A172 (cell line): ENCODE results near the gene CDC42BPA. TPM values are rescaled to one million over a fixed set of nuclear protein-coding genes. Genes with fewer than 3 reads are reported as not detected.
A peak's percentile ranks its signal among the peaks of the same experiment; 100 is the strongest.

Experiments used
- DNase-seq: peaks from one replicate; pipeline ENCODE4 v3.0.0-alpha.2; 2015; ENCODE audit warnings: low spot score
- total RNA-seq: library from RNA; depleted of rRNA; stranded (reverse); fragments of >200 nt; shearing (Covaris generic); gene quantifications from 2 replicates; pipeline ENCODE4 v1.2.3, GENCODE V29; 2014

The CDC42BPA gene
- total RNA-seq, 1 experiment from 2014 or later: 36.9 TPM

DNA sequence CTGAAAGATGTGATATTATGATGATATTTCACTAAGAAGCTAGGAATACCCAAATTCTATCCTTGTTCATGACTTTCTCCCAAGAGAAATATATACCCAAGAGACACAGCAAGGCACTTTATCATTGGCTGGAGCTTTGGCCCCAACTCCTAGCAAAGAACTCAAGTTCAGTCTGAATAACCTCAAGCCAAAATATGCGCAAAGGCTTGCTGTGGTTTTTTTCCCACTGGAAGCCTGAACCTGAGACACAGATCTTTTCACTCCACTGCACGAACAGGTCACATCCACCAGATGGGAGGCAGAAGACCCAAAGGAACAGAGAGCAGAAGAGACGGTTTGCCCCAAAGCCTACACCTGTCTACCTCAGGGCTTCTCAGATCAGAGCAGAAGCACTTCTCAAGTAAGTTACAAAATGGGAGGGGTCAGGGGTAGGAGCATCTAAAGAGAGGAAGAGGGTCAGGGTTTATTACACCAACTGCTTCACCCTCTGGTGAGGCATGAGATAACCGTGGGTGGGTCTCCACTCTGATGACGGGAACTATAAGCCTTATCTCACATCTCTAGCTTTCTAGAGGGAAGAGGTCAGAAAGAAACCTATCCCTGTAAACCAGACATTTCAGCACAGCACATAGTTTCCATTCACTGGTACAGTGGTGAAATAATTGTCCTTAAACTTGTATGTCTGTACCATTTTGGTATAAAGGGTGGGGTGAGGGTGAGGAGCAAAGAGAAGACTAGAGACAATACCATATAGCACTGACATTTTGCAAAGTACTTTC, 17.1 kb upstream of the CDC42BPA start:
- no peak for DNase-seq

DNA sequence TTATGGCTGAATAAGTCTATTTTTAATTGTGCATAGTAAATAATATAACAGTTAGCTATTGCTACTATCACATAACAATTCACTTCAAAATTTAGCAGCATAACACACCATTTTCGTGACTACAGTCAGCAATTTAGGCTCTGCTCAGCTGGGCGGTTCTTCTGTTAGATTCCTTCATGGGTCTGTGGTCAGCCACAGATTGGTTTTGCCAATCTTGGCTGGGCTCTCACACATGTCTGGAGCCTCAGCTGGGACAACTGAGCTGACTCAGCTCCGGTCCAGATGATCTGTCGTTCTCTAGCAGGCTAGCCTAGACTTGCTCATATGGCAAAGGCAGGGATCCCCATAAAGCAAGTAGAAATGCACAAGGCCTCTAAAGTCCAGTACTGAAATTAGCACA, 15.1 kb upstream of the CDC42BPA start:
- DNase-seq: peak; percentile 91

DNA sequence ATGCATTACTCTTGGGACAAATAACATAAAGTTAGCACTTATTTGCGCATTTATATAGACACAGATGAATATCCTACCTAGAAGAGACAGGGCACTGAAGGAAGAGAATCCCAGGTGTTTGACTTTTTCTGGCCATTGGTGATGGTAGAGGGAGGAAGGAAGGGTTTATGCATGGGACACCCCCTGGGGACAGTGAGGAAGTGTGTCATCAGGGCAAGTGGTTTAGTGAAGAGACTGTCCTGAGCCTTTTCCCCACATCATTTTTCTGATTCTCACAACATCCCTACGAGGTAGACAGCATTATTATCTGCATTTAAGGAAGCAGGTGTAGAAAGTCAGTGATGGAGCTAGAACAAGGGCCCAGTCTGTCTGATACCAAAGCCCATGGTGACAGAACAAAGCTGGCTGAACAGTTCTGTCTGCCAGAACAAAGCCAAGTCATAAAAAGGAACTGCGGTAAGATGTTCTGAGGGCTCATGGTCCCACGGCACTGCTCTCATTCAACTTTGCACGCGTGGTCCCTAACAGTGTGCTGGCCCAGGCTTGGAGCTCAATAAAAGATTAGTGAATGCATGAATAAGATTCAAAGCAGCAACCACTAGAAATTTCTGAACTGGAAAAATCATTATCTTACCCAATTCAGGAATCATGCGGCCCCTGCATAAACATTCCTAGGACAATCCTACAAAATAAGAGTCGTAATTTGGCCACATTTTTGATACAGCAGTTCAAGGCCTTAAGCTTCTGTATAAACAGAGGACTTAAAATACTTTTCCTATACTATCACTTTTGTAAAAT, 12.2 kb upstream of the CDC42BPA start:
- no peak for DNase-seq

DNA sequence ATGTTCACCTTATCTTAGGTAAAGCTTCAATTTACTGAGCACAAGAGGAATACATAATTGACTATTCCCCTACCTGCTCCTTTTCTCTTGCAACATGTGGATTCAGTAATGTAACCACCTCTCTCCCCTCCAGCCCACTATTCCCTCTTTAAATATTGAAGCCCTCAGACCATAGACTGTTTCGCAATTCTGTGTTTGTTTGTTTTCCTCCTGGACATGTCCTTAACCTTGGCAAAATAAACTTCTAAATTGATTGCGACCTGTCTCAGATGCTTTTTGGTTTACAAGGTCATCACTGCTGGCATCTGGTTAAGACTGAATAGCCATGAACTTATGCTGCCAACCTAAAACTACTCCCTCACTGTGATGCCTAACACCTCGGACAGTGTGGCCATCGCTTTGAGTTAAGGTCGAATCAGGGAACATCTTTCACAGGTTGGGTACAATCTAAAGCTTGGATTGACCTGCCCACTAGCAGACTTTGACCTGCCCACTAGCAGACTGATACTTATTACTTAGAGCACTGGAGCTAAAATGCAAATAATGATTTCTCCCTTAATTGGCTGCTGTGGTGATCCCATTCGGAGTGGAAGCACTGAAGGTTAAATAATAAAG, 10.2 kb upstream of the CDC42BPA start:
- no peak for DNase-seq

DNA sequence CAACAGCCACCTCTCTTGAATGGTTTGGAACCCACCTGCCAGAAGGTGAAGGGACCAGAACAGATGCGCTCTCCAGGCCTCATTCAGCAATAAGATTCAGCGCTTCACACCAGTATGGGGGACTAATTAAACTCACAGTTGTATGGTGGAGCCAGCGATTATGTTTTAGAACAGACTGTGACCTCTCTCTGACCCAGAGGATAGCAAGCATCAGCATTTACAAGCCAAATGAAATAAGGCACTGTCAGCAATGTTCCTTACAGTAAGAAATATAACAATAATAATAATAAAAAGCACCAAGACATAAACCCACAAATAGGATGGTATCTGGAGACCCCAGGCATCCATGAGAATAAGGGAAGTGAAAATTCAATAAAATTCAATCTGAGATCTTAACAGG, 6.9 kb upstream of the CDC42BPA start:
- no peak for DNase-seq

DNA sequence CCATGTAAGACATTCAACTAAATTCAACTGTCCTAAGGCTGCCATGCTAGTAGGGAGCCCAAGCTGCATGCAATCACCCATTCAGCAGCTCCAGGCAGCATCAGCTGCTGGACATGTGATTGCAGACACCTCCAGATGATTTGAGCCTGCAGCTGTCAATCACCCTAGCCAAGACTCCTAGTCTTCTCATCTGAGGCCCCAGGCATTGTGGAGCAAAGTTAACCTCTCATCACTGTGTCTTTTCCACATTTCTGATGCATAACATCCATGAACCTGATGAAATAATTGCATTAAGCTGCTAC, 5.6 kb upstream of the CDC42BPA start:
- DNase-seq: no peak

DNA sequence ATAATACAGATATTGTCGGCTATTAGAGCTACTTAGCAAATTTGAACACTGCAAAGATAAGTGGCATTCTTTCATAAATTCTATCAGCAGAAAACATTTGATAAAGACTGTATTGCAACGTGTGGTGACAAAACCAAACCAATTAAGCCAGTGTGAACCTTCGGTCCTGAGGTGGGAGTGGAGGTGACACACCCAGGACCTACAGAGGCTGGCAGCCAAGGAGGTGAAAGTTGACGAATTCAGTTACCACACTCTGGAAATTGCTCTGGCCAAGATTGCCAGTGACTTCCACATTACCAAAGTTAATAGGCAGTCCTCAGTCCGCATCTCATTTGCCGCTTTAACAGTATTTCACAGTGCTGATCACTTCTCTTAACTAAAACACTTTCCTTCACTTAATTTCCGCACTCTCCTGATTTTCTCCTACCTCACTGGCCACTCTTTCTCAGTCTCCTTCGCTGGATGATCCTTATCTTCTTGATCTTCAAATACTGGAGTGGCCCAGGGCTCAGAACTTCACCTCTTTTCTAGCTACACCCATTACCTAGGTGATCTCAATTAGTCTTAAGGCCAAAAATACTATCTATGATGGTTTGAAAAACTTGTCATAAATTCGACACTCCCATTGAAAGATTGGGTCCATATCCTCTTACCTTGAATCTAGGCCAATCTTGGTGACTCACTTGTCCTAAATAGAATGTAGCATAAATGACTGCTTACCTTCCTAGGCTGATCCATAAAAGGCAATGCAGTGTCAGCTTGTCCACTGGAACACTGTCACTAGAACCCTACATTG, 5.1 kb upstream of the CDC42BPA start:
- no peak for DNase-seq

DNA sequence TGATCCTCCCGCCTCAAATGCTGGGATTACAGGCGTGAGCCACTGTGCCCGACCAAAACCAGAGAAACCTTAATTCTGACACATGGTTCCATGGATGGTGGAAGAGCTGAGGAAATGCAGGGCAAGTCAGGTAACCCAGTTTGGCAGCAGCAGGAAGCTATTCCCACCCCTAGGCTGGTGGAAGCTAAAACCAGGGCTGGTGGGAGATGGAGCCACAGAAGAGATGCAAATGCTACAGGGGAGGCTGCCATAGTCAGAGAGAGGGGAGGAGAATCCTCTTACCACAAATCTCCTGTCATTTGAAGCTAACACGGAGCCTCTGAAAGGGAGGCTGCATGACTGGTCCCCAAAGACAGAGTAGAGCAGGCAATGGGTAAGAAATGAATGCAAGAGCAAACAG, 4.1 kb upstream of the CDC42BPA start:
- no peak for DNase-seq

DNA sequence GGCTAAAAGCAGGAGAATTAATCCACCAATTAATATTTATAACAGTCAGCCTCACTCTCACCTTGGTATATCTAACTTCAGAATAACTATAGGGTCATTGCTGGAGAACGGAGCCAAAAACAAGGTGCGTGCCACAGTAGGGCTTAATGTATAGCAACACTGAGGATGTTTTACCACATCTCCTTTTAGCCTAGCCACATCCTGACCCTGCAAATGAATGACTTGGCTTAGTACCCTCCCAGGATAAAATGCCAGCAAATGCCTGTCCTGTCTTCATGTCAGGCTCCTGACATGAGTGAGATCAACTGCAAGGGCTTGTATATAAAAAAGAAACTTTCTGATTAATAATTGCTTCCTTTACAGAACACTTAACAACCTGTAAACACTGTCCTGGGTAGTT, 2.7 kb upstream of the CDC42BPA start:
- DNase-seq: no peak

DNA sequence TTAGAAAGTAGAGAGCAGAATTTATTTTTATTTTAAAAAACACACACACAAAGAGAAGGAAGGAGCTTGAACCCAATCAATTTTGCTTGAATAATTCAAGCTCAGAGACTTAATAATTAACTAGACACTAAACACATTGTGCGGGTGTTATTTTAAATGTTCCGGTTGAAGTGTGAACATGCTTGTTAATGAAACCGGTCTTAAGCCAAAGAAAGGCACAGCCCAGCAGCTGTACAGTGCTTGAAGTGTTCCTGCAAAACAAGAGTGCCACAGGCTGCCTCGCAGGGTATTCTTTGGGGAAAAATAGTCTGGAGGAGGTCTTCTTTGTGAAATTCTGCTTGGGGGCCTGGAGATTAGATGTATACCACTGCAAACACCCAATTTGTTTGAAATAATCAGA, 2.2 kb upstream of the CDC42BPA start:
- DNase-seq: no peak

DNA sequence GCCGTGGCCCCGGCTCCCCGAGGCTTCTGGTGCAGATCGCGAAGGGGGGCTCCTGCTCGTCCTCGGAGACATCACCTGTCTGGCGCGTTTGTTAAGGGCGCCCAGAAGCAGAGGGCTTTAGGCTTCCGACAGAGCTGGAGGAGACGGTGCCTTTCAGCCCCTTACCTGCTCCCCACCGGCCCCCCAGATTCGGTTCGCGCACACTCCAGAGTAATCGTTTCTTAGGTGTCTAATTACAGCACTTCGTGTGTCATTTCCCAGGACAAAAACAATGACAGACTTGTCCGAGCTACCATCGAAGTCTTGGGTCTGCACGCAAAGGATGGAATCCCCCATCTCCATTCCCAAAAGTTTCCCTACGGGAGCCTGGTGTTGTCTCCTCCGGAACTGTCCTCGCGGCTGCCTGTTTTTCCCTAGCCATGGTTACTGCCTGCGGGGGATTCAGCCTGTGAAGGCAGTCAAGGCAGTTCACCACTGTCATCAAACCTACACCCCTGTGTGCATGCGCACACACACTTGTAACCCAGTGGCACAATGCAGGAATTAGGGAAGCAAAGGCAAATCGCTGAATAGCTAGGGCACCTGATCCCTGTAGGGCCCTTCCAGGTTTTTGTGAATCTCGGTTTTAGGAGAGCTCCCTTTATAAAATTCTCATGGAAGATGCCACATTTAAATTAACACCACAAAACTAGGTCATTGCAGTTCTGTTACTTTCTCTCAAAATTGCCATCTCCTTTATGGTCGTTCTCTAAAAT, 738 bp upstream of the CDC42BPA start:
- DNase-seq: peak; percentile 39

DNA sequence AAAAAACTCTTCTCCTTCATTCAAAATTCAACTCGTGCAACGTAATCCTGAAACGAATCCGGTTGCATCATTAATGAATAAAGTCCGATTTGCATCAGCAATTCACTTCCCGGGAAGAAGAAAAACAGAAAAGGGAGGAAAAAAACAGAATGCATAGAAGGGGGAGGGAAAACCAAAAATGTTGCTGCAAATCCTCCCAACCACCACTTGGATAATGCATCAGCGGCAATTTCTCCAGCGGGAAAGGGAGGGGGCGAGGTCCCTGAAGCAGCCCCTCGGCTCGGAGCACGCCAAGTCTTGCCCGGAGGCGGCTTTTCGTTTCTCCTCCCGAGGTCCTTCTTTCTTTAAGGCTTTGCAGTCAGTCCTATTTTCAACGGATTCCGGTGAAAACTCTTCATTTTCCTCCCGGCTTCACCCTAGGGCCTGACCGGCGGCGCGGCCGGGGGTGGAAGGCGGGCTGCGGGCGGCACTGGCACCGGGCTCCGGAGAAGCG, 723 bp downstream of the CDC42BPA start:
- DNase-seq: peak; percentile 55

DNA sequence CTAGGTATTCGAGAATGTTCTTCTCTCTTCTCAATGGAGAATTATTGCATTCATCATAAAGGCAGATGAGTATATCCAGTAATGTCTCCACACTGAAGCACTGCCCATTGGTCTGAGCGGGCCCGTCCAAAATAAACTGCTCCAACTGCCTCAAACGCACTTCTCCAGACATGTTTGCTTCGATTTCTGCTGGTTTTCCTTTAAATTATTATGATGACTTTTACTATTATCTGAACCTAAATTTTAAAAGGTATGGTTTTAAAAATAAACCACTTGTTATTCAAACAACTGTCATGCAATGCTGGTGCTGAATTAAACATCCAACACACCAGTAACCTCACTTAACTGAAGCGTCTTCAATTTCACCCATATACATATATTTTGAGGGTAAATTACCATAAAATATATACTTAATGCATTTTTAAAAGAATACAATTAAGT, 1.3 kb downstream of the CDC42BPA start:
- no peak for DNase-seq

DNA sequence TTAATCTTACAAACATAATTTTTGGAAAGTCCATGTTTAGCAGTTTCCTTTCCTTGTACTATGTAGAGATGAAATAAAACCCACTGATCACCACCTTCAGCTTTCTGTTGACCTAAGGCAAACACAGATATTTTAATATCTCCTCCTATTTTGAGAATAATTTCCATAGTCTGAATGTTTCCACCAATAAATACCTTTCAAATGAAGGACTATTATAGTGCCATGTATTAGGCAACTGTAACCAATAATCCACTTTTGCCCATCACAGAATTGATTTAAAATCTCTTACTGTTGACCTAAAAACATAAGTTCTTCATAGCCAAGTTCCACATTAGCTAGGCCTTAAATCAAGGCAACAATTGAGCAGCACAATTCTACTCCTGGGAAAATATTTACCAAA, 1.8 kb downstream of the CDC42BPA start:
- no peak for DNase-seq

DNA sequence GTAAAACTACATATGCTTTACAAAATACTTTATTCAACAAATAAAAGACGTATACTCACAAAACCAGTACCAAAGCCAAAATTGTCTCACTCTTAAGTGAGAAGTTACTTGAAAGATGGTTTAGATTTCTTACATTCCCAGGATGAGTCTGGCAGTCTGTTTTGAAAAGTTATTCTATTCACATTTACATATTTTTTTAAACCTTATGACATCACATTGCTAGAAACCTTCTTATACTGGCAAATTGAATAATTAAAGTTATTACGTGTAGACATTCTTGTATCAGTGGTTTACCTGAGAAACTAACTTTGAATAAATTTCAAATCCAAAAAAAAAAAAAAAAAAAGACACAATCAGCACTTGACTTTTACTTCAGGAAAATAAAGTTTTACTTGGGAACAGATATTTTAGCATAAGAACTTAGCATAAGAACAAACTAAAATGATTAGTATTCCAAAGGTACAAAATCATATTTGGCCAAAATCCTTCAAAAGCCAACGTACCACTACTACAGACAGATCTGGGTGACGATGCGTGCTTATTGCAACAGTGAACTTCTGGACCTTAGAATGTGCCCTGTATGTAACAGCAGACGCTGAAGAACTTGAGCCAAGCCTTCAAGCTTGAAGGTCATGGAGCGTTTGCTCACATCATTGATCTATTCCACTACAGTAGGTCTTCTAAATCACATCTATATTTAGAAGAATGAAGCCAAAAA, 2.5 kb downstream of the CDC42BPA start:
- peak; percentile 52 for DNase-seq

DNA sequence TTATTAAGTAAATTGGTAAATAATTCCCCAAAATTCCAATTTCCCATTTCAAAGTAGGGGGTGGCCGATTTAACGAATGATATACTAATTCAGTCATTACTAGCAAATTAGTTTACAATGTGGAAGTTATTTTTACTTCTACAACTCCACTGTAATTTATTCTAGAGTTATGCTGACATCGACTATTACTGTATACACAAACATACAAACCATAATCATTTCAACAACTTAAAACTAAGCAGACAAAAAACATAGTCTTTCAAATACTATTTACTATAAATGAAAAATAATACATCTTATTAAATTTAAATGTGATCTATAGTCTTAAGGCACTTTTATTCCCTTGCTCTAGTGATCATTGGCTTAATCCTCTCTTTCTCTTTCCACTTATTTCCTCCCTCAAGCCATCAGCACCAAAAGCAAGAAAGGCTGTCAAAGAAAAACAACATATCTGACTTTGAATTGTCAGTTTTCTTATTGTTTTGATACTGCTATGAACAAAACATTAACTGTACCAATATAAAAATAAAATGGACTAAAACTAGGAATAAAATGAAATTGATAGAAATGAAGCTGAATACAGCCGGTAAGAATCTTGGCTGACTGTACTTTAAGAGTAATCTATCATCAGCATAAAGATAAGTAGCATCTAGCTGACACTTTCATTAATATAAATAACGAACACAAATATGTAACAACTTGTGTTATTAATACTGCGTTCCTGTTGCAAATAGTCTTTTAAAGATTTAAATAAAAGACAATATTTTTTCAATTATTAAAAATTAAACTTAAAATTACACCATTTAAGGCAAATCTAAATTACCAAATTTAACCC, 4.1 kb downstream of the CDC42BPA start:
- no peak for DNase-seq

DNA sequence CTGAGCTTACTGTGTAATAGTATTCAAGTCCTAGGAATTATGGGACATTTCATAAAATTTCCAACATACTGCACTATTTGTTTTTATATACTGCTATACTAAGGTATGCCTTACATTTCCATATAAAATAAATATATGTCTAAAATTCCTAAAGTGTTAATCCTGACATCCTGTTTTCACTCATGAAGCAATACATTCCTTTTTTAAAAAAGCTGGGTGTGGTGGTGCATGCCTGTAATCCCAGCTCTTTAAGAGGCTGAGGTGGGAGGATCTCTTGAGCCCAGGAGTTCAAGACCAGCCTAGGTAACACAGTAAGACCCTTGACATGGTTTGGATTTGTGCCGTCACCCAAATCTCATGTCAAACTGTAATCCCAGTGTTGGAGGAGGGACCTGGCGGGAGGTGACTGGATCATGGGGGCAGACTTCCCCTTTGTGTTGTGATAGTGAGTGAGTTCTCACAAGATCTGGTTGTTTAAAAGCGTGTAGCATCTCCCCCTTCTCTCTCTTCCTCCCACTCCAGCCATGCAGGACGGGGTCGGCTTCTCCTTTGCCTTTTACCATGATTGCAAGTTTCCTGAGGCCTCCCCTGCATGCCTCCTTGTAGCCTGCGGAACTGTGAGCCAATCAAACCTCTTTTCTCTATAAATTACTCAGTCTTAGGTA, 5.8 kb downstream of the CDC42BPA start:
- no peak for DNase-seq

DNA sequence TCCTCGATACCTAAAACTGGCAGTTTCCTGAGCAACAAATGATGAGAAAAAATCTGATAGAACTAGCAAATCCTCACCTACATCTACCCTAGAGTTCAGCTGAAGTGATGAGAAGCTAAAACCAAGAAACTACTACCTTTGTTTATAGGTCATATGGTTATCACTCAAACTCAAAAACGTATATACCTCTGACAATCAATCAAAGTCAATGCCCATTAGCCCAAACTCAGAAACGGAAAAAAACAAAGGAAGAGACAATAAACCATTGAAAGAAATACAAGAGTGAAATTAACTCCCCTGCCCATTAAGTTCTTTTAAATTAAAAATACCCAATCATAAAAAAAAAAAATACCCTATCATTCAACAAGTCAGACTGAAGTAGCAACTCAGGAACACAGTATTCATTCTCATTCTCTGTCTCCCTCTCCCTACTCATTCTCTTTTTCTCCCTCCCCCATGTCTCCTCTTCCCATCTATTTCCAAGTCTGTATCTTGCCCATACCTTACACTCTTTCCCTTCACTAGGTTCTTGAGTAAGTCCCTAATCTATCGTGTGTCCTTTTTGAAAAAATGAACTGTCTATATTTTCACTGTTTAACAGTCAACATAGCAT, 6.8 kb downstream of the CDC42BPA start:
- DNase-seq: no peak
